COR-L47 (cell line): Measurements from ENCODE around the gene WBP1L.

Source experiments
- DNase-seq: peaks from one replicate; lab custom pipeline; 2025; lab: John Stamatoyannopoulos, UW

The WBP1L gene

DNA sequence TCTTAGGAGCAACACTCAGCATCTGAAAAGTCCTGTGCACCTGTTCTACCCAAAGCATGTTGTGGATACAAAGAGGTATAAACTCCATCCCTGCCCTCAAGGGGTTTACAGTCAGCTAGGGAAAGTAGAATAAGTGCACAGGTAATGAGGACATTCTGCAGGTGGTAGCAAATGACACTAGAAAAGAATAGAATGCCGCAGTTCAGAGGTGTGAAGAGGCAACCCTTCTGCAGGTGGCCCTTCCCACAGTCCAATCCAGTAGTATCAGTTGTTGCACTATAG is 36.7 kb downstream of the WBP1L start:
- no peak for DNase-seq

DNA sequence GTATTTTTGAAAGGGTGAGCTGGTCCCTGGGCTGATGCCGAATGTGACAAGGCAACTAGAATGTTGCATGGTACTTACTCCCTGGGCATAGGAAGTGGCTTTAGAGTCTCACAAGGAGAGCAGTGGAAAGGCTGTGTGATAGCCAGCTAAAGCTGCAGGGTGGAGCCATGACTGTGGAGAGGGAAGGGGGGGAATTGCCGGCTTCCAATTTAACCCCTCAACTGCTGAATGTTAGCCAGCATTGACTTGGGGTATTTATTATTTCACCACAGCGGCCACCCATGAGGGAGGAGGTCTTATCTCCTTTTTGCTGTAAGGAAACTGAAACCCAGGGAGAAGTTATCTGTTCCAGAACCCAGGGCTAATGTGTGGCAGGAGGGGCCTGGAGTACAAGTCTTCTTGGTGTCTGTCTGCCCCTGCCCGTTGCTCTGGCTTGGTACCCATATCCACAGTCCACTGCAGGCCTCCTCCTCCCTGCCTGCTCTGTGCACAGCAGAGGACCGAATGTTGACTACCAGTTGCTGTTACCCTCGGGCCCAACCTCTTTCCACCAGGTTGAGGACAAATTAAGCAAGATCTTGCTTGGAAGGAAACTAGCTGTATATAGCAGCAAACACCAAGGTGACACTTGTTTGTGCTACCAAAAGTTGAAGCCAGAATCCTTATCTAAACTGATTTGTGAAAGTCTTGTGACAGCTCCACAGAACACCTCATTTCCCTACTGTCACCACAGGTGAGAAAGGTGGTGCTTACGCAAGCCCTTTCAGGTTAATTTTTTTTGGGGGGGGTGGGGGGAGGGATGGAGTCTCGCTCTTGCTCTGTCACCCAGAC is 37.6 kb downstream of the WBP1L start:
- no peak for DNase-seq

DNA sequence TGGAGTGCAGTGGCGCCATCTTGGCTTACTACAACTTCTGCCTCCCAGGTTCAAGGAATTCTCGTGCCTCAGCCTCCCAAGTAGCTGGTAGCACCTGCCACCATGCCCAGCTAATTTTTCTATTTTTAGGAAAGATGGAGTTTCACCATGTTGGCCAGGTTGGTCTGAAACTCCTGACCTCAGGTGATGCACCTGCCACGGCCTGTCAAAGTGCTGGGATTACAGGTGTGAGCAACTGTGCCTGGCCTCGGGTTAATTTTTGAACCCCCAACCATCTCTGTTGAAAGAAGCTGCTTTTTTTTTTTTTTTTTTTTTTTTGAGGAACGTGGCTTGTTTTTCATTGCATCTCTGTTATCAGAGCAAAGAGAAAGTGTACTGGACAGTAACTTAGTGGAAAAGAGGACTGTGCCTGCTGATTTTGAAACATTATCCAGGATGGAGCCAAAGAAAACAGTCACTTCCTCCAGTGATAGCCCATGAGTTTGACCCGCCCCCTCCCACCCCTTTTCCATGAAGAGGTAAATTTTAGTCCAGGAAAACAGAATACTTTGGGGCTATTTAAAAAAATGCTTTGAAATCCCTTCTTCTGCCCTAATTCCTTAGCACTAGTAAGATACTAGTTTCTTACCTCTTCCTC is 38.3 kb downstream of the WBP1L start:
- DNase-seq: no peak

DNA sequence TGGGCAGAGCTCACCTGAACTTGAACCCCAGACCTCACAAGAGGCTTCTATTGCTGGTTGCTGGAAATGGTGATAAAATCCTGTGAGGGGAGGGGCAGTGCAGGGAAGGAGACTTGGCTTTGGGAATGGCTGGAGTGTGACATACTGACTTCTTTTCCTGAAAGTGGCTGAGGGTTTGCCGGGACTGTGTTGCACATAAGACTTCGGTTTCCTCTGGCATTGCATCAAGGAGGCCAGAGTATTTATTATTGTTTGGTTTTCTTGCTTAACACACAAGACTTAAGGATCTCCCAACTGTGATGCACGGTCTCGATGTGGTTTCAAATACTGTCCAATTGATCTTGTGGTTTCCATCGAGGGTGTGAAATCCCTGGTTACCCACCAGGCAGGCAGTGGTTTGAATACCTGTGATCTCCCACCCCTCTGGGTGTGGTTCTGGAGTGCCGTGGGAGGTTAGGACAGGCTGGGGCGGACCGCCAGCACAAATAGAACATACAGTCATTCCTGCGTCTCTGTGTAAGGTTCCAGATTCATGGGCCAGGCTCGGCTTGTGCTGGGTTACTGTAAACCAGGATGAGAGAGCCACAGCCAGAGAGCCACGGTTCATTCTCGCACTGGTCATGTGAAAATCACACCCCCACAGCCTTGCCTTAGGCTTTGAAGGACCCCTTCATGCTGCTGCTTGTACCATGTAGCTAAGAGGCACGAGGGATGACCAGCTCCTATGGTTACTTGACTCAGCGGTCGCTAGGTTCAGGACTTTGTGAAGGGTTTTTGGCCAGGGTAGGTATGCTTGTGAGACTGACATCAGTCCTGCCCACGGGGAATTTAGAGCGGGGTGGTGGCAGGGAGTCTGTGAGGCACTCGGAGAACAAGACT is 39.2 kb downstream of the WBP1L start:
- DNase-seq: no peak

DNA sequence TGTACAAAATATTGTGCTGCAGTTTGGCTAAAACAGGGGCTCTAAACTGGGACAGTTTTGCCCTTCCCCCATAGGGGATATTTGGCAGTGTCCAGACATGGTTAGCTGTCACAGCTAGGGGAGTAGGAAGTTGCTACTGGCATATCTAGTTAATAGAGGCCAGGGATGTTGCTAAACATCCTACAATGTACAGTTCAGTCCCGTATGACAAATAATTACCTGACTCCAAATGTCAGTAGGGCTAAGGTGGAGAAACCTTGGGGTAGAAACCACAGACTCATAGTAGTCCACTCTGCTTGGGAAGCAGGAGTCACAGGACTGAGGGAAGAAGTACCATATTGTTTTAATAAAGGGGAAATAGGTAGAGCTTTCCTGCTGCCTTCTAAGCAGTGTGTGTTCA is 39.8 kb downstream of the WBP1L start:
- no peak for DNase-seq

DNA sequence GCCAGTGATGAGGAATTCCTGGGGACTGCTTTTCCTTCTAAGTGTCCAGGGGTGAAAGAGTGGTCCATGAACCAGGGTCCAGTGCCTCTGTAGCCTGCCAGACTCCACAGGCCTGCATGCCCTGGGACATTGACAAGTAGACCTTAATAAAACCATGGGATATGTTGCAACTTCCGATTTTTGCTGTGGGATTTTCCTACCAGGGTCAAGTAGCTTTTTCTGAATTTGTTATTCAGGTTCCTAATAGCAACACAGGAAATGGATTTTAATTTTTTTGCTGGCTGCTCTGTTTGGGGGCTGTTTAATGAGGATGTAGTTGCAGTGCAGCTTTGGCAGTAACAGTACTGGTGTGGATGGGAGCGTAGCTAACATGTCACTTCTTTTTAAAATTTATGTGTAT is 42.1 kb downstream of the WBP1L start:
- no peak for DNase-seq

DNA sequence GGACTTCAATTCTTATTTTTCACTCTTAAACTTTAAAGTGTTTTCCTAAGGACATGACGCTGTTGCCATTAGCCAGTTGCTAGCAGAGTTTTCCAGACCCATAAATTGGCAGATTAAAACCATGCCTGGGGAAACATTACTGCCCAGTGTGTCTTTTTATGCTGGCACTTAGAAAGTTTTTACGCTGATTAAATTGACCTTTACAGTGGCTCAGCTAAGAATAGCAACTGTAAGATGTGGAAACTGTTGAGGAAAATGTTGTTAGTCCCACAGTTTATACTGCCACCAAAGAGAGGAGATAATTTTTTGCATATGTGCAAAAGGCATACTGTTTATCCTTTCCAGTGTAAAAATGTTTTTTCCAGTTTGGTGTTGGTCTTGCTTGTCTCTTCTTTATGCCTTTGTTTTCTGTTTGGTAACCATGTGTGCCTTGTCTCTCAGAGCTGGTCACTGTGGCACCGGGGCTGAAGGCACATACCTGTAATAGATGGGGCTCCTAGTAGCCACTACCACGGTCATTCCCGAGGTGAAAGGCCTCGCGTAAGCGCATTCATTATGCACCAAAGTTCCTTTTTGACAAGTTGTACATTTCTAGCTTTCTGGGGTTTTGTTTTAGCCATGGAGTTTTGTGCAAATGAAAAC is 48.1 kb downstream of the WBP1L start:
- no peak for DNase-seq

DNA sequence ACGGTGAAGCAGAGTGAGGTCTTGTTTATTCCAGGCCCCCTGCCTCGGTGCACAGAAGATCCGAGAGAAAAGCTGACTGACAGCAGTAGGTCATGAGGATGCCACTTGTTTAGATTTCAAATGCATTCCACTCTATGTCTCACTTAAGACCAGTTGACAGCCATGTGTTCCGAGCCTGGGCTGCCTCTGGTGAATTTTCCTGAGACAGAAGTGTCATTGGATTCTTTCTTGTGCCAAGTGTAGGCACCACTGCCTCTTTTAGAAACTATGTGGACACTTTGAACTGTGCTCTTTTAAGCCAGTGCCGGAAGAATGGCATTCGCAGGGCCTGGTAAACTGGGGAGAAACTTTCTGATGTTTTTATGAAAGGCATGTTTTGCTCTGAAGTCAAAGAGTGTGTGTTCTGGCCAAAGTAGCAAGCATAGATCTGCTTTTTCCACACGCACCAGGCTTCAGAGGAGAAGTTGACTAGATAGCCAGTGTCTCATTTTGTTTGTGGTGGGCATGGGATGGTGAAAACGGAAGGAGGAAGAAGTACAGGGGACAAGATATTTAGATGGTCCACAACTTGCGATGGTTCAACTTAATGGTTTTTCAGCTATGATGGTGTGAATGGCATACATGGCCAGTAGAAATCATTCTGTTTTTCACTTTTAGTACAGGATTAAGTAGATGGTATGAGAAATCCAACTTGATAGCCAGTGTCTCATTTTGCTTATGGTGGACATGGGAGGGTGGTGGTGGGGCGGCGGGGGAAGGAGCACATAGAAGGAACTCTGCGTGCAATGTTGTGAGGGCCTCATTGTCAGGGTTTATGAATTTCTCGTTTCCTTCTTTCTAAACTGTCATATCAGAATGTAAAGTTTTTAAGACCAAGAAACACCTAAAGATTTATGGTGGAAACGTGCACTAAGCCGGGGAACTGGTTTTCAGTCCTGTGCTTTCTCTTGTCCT is 52.0 kb downstream of the WBP1L start:
- DNase-seq: no peak

DNA sequence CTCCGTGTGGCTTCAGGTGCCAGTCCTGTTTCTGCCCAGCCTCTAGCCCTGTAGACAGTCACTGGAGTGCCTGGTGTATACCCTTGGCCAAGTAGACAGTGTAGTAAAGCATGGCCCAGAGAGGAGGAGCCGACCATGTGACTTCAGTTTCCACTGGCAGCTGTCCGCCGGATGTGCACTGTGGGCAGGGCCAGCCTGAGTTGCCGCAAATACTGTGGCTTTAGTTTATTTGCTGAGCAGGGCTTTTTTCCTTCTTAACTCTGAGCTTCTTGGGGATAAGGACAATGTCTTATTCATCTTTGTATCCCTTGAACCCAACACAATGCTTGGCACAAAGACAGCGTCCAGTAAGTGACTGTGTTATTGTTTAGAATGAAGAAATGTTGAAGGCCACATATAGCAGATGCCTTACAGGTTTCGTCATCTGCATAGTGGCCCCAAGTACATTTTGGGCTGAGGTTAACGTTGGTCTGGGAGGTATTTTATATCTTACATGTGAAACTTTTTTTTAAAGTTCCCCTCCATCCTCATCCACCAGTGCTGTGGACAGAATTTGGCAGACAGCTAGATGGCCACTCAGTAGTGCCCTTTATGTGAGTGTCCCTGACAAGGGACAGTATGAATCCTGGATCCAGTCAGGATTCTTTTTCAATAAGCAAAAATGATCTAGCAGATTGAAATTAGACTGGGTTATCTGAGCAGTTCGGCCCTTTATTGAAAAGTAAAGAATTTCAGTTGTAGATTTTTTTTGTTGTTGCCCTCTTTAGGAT is 52.8 kb downstream of the WBP1L start:
- DNase-seq: no peak

DNA sequence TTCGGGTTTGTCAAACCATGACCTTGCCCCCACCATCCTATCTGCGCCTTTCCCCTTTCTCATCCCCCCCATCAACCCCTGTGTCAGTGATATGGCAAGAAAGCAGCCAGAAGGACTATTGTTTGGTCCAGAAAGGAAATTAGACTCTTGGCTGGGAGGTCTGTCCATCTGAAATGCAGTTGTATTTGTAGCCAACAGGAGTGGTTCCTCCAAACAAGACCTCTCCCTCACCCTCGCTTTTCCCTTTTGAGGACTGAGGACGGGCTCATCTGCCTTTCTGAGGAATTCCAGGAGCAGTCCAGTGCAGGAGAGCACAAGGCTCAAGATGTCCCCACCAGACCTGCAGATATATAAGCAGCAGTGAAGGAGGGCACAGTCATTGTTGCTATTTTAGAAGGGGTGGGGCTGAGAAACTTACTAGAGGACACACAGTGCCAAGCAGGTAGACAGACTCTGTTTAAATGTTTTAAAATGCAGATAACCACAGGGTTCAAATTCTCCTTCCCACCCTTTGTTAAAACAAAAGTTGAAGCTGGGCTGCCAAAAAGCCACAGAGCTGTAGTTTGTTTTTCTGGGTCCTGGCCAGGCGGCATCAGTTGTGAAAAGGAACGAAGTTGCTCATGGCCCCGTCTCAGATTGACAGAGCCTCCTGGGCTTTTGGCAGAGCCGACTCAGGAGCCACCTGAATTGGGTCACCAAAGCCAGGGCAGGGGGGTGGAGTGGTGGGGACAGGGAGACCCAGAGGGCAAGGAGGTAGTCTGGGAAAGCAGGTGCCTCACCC is 56.1 kb downstream of the WBP1L start:
- DNase-seq: no peak

DNA sequence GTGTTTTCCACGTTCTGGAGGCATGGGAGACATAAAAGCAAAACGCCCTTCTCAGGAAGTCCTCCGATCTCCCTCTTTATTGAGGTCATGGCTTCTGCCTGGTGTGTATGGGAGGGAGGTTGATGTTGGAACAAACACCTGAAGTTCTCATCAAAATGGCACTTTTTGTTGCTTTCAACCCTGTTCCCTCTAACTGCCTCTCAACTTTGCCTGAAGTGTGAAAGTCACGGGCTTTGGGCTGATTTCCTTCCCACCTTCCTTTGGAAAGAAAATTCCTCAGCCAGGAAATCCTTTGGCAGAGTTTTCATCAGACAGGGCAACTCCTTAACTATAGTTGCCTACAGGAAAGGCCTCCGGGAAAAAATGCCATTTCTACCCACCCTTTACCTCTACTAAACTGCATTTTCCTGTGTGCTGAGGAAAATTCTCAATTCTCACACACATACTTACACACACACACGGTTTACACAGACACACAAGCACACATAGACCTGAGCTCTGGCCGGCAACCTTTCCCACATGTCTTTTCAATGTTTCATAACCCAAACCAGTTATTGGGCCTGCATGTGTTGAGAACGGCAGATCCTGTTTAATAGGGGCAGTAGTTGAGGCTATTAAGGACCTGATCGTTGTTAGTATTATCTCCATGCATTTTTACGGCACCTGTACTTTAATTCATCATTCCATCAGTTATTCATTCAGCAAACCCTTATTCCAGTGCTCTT is 57.0 kb downstream of the WBP1L start:
- DNase-seq: no peak

DNA sequence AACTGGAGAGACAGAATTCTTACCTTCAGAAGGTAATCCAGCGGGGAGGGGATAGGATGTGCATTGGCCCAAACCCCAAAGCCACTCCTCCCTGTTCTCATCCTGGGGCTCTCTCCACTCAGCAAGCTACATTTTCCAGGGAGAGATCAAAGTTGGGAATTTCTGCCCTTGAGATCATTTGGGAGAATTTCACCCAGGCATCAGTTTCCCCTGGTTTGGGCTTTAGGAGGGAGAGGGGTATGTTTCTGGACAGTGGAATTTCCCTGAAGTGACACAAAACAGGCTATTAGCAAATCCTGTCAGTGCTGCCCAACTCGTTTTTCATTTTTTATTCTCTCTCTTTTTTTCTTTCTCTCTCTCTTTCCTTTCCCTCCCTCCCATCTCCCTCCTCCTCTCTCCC is 57.7 kb downstream of the WBP1L start:
- no peak for DNase-seq

DNA sequence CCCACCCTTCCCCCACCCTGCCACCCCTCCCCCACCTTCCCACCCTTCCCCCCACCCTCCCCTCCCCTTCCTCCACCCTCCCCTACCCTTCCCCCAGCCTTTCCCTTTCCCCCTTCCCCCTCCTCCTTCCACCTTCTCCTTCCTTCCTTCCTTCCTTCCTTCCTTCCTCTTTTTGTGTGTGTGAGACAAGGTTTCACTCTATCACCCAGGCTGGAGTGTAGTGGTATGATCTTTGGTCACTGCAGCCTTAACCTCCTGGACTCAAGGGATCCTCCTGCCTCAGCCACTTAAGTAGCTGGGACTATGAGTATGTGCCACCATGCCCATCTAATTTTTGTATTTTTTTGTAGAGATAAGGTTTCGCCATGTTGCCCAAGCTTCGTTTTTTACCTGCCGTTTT is 58.2 kb downstream of the WBP1L start:
- no peak for DNase-seq

DNA sequence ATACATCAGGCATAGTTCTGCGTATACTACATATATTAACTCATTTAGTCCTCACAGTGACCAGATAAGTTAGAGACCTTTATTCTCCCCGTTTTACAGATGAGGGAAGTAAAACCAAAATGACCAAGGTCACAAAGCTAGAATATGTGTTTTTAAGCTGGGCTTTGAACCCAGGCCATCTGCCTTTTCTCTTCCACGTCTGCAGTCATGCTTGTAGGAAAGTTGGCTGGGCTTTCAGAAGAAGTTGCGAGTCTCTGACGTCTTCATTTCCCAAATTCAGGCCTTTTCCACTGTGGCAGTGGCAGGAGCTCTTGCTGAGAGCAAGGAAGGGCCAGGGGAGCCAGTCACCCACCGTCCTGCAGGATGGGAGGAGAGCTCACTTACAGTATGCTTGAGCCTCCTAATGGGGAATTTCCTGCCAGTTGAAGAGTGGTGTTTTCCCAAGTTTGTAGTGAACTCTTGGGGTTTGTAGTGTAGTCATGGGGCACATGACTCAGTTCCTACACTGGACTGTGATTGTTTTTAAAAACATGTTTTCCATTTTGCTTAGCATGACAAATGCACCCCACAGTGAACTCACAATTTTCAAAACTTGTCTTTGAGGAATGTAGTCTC is 59.3 kb downstream of the WBP1L start:
- no peak for DNase-seq

DNA sequence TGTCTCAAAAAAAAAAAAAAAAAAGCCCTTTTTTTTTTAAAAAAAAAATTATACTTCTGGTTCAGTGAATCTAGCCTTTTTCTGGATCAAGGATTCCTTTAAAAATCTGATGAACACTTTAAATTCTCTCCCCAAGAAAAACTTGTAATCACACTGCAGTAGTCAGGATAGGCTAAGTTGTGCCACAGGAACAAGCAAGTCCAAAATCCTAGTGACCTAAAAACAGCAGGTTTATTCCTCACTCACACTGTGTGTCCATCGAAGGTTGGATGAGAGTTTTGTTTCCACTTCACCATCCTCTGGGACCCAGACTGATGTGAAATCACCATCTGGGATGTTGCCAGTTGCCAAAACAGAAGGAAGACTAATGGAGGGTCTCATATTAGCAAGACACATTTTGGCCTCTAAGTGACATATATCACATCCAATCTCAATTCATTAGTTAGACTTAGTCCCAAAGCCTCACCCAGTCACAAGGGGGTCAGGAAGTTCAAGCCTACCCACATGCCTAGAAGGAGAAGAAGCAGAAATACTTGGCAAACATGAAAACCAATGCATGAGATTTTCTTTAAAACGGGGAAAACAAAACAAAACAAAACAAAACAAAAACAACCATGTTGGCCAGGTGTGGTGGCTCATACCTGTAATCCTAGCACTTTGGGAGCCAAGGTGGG is 60.8 kb downstream of the WBP1L start:
- DNase-seq: no peak

DNA sequence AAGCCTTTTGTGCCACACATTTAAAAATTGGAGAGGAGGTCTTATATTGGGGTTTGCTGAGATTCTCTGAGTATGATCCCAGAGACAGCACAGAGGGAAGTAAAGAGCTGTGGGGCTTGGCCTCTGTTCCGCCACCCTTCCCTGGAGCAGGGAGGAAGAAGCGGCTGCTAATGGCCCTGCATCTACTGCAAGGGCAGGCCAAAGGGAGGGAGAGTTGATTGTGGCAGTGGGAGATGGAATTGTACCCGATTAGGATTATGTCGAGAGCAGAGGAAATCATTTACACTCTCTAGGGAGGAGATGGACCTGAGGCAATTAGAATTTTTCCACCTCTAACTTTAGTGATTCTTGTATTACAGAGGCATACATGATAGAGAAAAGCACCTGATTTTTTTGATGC is 64.6 kb downstream of the WBP1L start:
- no peak for DNase-seq

DNA sequence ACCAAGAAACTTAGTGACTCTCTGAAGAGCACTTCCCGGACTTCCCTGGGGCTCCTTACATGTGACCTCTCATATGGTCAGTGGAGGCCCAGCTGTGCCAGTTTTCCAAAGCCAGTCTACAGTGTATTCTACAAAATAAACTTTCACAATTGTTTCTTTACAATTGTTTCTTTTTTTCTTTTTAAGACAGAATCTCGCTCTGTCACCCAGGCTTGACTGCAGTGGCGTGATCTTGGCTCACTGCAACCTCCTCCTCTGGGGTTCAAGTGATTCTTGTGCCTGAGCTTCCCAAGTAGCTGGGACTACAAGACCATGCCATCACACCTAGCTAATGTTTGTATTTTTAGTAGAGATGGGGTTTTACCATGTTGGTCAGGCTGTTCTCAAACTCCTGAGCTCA is 67.6 kb downstream of the WBP1L start:
- DNase-seq: no peak

DNA sequence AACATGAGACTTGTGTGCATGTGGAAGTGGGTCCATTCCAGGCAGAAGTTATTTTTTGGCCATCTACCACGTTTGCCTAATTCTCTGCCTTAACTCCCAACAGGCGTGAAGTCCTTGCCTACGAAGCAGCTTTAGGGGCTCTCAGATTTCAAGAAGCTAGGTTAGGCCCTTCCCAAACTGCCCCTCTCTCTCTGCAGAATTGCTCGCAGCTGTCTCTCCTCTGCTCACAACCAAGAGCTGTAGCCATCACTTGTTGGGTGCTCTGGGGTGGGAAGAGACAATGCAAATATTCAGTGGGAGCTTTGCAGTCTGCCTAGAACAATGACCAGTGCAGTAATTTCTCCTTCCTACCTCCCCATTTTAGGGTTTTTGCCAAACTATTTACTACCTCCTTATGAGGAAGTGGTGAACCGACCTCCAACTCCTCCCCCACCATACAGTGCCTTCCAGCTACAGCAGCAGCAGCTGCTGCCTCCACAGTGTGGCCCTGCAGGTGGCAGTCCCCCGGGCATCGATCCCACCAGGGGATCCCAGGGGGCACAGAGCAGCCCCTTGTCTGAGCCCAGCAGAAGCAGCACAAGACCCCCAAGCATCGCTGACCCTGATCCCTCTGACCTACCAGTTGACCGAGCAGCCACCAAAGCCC is 68.6 kb downstream of the WBP1L start:
- no peak for DNase-seq
